GM08714 (cell line): Measurements from ENCODE around the gene SENP7.
"Not testable (repeated sequence)": the region's sequence is repeated elsewhere in the genome, so short reads cannot be mapped to it uniquely, and the experiment has no call there.

ENCODE experiments used
- H3K4me3 ChIP-seq: fragments of 200-500 bp; sonication (Bioruptor generic); 2 replicates; pipeline ENCODE4 v1.5.1; 2014; ENCODE audit warnings: mild to moderate bottlenecking, low read length, inconsistent platforms
- ZNF274 ChIP-seq: IDR thresholded peaks from 2 replicates; pipeline ENCODE4 v1.6.1; 2012; ENCODE audit warnings: mild to moderate bottlenecking, low read depth, low read length

The SENP7 gene

DNA sequence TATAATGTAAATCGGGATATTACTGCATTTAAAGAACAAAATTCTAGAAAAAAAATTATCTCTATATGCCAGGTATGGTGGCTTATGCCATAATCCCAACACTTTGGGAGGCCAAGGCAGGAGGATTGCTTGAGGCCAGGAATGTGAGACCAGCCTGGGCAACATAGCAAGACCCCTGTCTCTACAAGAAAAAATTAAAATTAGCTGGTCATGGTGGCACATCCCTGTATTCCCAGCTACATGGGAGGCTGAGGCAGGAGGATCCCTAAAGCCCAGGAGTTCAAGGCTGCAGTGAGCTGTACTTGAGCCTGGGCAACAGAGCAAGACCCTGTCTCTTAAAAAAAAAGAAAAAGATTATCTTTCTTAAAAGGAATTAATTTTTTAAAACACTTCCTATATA lies 12.8 kb downstream of the SENP7 start:
- TF ChIP-seq ZNF274: no peak
- H3K4me3 ChIP-seq: no peak overlapping the region

DNA sequence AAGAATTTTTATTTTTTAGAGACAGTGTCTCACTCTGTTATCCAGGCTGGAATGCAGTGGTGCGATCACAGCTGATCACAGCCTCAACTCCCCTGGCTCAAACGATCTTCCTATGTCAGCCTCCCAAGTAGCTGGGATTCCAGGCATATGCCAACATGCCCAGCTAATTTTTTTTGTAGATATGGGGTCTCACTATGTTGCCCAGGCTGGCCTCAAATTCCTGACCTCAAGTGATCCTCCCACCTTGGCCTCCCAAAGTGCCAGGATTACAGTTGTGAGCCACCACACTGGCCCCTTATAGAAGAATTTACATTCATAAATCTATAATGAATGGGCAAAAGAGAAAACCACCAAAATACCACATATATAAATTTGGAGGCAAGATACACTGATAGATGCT lies 15.2 kb downstream of the SENP7 start:
- no peak for TF ChIP-seq ZNF274
- H3K4me3 ChIP-seq: no peak overlapping the region

DNA sequence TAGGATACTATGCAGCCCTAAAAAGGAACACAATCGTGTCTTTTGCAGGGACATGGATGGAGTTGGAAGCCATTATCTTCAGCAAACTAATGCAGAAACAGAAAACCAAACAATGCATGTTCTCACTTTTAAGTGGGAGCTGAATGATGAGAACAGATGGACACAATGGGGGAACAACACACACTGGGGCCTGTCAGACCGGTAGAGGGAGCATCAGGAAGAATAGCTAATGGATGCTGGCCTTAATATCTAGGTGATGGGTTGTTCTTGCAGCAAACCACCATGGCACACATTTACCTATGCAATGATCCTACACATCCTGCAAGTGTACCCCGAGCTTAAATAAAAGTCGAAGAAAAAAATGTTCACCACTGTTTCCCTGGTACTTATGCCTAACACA lies 17.5 kb downstream of the SENP7 start:
- TF ChIP-seq ZNF274: no peak

DNA sequence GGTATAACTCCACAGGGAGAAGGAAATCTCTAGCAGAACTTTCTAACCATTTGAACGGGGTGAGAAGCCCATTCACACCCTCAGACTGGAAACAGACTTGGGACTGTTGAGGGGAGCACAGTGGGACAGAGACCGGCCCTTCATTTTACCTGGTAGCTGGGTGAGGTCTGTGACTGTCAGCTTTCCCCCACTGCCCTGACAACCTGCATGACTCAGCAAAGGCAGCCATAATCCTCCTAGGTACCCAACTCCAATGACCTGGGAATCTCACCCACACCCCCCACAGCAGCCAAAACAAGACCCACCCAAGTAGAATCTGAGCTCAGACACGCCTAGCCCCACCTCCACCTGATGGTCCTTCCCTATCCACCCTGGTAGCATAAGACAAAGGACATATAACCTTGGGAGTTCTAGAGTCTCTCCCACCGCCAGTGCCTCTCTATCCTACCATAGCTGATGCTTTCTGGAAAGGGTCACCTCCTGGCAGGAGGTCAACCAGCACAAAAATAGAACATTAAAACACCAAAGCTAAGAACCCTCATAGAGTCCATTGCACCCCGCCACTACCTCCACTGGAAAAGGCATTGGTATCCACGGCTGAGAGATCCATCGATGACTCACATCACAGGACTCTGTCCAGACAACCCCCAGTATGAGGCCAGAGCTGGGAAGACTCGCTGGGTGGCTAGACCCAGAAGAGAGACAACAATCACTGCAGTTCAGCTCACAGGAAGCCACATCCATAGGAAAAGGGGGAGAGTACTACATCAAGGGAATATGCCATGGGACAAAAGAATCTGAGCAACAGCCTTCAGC lies 28.0 kb downstream of the SENP7 start:
- no peak for TF ChIP-seq ZNF274
- H3K4me3 ChIP-seq: no peak overlapping the region

More for the DNA sequence above, 17.5 kb downstream of the SENP7 start:
- H3K4me3 ChIP-seq: no peak overlapping the region

DNA sequence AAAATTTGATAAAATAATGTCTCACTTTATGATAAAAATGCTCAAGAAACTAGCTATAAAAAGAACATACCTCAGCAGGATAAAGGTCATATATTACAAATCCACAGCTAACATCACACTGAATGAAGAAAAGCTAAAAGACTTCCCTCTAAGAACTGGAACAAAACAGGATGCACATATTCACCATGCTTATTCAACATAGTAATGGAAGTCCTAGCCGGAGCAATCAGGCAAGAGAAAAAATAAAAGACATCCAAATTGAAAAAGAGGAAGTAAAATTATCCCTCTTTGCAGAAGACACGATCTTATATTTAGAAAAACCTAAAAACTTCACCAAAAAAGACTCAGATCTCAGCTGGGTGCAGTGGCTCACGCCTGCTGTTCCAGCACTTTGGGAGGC lies 34.0 kb downstream of the SENP7 start:
- no peak for TF ChIP-seq ZNF274
- H3K4me3 ChIP-seq: no peak overlapping the region

DNA sequence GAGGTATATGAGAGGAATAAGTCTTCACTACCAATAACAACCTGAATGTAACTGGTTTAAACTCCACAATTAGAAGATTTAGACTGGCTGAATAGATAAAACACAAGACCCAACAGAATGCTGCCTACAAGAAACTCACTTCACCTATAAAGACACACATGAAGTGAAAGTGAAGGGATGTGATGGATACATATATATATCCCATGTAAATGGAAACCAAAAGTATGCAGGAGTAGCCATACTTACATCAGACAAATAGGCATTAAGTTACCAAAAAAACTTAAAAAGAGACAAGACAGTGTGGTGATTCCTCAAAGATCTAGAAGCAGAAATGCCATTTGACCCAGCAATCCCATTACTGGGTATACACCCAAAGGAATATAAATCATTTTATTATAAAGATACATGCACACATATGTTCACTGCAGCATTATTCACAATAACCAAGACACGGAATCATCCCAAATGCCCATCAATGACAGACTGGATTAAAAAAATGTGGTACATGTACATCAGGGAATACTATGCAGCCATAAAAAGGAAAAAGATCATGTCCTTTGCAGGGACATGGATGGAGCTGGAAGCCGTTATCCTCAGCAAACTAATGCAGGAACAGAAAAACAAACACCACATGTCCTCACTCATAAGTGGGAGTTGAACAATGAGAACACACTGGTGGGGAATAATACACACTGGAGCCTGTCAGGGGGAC lies 38.0 kb downstream of the SENP7 start:
- H3K4me3 ChIP-seq: not testable (repeated sequence)

DNA sequence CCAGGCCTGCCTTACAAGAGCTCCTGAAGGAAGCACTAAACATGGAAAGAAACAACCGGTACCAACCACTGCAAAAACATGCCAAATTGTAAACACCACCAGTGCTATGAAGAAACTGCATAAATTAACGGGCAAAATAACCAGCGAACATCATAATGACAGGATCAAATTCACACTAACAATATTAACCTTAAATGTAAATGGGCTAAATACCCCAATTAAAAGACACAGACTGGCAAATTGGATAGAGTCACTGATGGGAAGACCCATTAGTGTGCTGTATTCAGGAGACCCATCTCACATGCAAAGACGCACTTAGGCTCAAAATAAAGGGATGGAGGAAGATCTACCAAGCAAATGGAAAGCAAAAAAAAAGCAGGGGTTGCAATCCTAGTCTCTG lies 44.3 kb downstream of the SENP7 start:
- H3K4me3 ChIP-seq: not testable (repeated sequence)

DNA sequence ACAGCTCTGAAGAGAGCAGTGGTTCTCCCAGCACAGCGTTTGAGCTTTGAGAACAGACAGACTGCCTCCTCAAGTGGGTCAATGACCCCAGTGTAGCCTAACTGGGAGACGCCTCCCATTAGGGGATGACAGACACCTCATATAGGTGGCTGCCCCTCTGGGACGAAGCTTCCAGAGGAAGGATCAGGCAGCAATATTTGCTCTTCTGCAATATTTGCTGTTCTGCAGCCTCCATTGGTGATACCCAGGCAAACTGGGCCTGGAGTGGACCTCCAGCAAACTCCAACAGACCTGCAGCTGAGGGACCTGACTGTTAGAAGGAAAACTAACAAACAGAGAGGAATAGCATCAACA lies 45.7 kb downstream of the SENP7 start:
- H3K4me3 ChIP-seq: not testable (repeated sequence)

DNA sequence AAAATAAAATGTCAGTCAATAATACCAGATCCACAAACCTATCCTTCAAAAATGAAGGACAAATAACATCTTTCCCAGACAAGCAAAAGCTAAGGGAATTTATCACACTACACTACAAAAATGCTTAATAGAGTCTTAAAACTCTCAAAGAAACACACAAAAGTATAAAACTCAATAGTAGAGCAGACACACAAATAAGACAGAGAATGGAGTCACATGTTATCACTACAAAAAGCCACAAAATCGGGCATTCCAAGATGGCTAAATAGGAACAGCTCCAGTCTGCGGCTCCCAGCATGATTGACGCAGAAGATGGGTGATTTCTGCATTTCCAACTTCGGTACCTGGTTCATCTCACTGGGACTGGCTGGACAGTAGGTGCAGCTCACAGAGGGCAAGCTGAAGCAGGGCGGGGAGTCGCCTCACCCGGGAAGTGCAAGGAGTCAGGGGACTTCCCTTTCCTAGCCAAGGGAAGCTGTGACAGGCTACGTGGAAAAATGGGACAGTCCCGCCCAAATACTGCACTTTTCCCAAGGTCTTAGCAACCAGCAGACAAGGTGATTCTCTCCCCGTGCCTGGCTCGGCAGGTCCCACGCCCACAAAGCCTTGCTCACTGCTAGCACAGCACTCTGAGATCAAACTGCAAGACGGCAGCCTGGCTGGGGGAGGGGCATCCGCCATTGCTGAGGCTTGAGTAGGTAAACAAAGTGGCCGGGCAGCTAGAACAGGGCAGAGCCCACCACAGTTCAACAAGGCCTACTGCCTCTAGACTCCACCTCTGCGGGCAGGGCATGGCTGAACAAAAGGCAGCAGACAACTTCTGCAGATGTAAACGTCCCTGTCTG lies 46.3 kb downstream of the SENP7 start:
- no peak overlapping the region for H3K4me3 ChIP-seq
- TF ChIP-seq ZNF274: no peak

DNA sequence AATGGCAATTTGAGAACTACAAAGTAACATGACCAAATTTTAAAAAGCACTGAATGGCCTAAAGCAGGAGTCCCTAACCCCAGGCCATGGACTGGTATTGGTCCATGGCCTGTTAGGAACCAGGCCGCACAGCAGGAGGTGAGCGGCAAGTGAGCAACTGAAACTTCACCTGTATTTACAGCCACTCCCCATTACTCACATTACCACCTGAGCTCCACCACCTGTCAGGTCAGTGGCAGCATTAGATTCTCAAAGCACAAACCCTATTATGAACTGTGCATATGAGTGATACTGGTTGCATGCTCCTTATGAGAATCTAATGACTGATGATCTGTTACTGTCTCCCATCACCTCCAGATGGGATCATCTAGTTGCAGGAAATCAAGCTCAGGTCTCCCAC lies 48.8 kb downstream of the SENP7 start:
- H3K4me3 ChIP-seq: no peak overlapping the region
- no peak for TF ChIP-seq ZNF274

DNA sequence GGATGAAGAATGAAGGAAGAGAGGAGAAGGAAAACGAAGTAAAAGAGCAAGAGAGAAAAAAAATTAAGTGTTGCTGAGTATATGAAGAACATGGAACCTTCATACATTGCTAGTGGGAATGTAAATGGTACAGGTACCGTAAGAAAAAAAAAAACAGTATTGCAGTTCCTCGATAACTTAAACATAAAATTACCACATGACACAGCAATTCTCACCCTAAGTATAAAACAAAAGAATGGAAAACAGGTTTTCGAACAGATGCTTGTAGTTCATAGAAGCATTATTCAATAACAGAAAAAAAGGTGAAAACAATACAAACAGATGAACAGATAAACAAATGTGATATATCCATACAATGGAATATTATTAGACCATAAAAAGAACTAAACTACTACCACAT lies 51.6 kb downstream of the SENP7 start:
- TF ChIP-seq ZNF274: no peak
- H3K4me3 ChIP-seq: no peak overlapping the region

DNA sequence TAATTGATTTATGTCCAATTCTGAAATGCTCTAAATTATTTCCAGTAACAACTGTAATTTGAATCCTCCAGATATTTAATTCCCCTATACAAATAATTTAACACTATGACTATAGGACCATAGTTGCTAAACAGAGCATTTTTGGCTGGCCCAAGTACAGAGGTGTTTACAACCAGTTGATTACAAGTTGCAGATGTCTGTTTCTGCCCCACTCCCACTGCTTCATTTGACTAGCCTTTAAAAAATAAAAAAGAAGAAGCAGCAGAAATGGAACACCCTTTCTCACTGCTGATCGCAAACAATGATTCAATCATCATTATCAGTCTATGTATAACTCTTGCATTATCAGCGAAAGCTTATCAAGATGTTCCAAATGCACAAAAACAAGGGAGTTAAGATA lies 54.6 kb downstream of the SENP7 start:
- H3K4me3 ChIP-seq: no peak overlapping the region
- TF ChIP-seq ZNF274: no peak

DNA sequence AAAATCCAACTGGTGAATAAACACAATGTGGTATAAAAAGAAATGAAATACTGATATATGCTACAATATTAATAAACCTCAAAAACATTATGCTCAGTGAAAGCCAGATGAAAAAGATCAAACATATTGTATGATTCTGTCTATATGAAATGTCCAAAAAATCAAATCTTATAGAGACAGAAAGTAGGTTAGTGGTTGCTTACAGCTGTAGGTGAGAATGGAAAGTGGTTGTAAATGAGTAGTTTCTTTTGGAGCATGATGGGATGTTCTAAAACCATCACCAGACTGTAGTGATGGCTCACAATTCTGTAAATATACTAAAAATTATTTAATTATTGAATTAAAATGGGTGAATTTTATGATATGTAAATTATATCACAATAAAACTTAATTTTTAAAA lies 58.4 kb downstream of the SENP7 start:
- TF ChIP-seq ZNF274: no peak
- H3K4me3 ChIP-seq: no peak overlapping the region

DNA sequence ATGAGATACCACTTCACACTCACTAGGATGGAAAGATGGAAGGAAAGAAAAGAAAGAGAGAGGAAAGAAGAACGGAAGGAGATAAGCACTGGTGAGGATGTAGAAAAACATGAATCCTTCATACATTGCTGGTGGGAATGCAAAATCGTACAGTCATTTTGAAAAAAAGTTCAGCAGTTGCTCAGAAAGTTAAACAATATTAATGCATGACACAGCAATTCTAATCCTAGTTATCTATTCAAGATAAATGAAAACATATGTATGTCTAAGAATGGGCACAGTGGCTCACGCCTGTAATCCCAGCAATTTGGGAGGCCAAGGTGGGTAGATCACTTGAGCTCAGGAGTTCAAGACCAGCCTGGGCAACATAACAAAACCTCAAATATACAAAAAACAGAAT lies 59.1 kb downstream of the SENP7 start:
- TF ChIP-seq ZNF274: no peak
- no peak overlapping the region for H3K4me3 ChIP-seq

DNA sequence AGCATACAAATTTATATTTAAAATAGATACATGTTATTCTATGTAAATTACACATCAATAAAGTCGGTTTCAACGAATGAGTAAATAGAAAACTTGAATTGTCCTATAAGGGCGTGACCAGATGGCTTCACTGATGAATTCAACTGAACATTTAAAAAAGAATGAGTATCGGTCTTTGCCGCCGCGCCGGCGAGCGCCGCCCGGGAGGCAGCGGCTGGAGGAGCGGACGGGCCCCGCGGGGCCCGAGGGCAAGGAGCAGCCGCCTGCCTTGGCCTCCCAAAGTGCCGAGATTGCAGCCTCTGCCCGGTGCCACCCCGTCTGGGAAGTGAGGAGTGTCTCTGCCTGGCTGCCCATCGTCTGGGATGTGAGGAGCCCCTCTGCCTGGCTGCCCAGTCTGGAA lies 74.4 kb downstream of the SENP7 start:
- H3K4me3 ChIP-seq: not testable (repeated sequence)
